Measurements from ENCODE around the gene ARHGEF10L.
A peak's percentile ranks its signal among the peaks of the same experiment; 100 is the strongest.

Gene ARHGEF10L

DNA sequence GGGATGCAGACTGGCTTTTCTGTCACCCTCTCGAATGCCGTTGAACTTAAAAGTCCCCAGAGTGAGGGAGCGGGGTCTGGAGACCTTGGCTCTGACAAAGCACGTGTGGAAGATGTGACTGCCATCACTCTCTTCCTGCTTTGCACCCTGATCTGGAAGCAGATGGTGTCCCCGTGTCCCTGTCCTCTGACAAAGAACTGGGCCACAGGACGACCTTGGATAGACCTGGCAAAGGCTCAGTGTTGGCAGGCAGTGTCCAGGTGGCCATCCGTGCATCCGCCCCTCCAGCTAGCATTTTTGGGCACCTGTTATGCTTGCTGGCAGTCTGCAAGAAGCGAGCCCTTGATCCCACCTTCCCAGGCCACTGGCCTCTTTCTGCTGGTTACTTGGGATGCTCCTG lies 27.4 kb downstream of the ARHGEF10L start:
- Histone ChIP-seq H3K4me1 (ENCODE audit: control insufficient read depth in 2 of 2, insufficient read depth in 2 of 2, low read length in 2 of 2) (peaks cover 40 to 51% of the 10 kb centered on the region in 2 donors), H3K27me3 (ENCODE audit: control insufficient read depth in 2 of 2, insufficient read depth in 2 of 2, low read length in 2 of 2) (no peaks in the 10 kb centered on the region), H3K27ac (ENCODE audit: low read depth in 2 of 2, low read length in 2 of 2) (no peak overlapping the region), H3K9ac (ENCODE audit: low read depth in 1 of 2, low read length in 2 of 2) (no peak overlapping the region), H3K4me3 (ENCODE audit: low read length in 2 of 2) (no peak overlapping the region), H3K36me3 (ENCODE audit: control insufficient read depth in 2 of 2, insufficient read depth in 2 of 2, low read length in 2 of 2) (no peaks in the 10 kb centered on the region), H3K9me3 (ENCODE audit: control insufficient read depth in 2 of 2, low read length in 2 of 2) (no peaks in the 10 kb centered on the region)

DNA sequence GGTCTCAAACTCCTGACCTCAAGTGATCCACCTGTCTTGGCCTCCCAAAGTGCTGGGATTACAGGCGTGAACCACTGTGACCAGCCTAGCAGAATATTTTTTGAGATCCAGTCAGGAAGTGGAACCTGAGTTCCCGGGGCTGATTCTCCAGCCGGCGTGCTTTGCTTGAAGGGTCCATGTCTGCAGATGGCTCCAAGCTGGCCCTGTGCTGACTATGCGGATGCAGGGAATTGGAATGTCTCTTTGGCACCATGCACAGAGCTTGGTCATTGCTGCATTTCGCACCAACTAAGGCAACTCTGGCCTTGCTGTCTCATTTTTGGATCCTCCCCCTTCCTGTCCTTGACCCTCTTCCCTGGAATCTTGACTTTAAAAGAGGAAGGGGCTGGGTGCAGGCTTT lies 28.1 kb downstream of the ARHGEF10L start:
- H3K9ac ChIP-seq (ENCODE audit: low read depth in 1 of 2, low read length in 2 of 2) = no peak overlapping the region
- peaks cover 45 to 58% of the 10 kb centered on the region in 2 donors for H3K4me1 ChIP-seq (ENCODE audit: control insufficient read depth in 2 of 2, insufficient read depth in 2 of 2, low read length in 2 of 2)
- H3K27ac ChIP-seq (ENCODE audit: low read depth in 2 of 2, low read length in 2 of 2) = peak overlapping the region; percentile 82 to 88
- no peaks in the 10 kb centered on the region for H3K9me3 ChIP-seq (ENCODE audit: control insufficient read depth in 2 of 2, low read length in 2 of 2)
- no peak overlapping the region for H3K4me3 ChIP-seq (ENCODE audit: low read length in 2 of 2)
- no peaks in the 10 kb centered on the region for H3K27me3 ChIP-seq (ENCODE audit: control insufficient read depth in 2 of 2, insufficient read depth in 2 of 2, low read length in 2 of 2)
- H3K36me3 ChIP-seq (ENCODE audit: control insufficient read depth in 2 of 2, insufficient read depth in 2 of 2, low read length in 2 of 2) = no peaks in the 10 kb centered on the region

- H3K36me3 ChIP-seq (ENCODE audit: control insufficient read depth in 2 of 2, insufficient read depth in 2 of 2, low read length in 2 of 2) = no peaks in the 10 kb centered on the region
- H3K4me3 ChIP-seq (ENCODE audit: low read length in 2 of 2) = no peak overlapping the region
- no peaks in the 10 kb centered on the region for H3K9me3 ChIP-seq (ENCODE audit: control insufficient read depth in 2 of 2, low read length in 2 of 2)
- no peaks in the 10 kb centered on the region for H3K27me3 ChIP-seq (ENCODE audit: control insufficient read depth in 2 of 2, insufficient read depth in 2 of 2, low read length in 2 of 2)
- peak overlapping the region; percentile 14 to 71 for H3K9ac ChIP-seq (ENCODE audit: low read depth in 1 of 2, low read length in 2 of 2)
- peaks cover 50 to 64% of the 10 kb centered on the region in 2 donors for H3K4me1 ChIP-seq (ENCODE audit: control insufficient read depth in 2 of 2, insufficient read depth in 2 of 2, low read length in 2 of 2)
- H3K27ac ChIP-seq (ENCODE audit: low read depth in 2 of 2, low read length in 2 of 2) = peak overlapping the region; percentile 82 to 88
Measured at GRCh38 chr1:17568014-17568900, 28.8 kb downstream of the ARHGEF10L start.

- Histone ChIP-seq H3K9me3 (ENCODE audit: control insufficient read depth in 2 of 2, low read length in 2 of 2) (no peaks in the 10 kb centered on the region), H3K4me1 (ENCODE audit: control insufficient read depth in 2 of 2, insufficient read depth in 2 of 2, low read length in 2 of 2) (peaks cover 51 to 67% of the 10 kb centered on the region in 2 donors), H3K36me3 (ENCODE audit: control insufficient read depth in 2 of 2, insufficient read depth in 2 of 2, low read length in 2 of 2) (no peaks in the 10 kb centered on the region), H3K27me3 (ENCODE audit: control insufficient read depth in 2 of 2, insufficient read depth in 2 of 2, low read length in 2 of 2) (no peaks in the 10 kb centered on the region), H3K27ac (ENCODE audit: low read depth in 2 of 2, low read length in 2 of 2) (peak overlapping the region; percentile 82 to 88), H3K9ac (ENCODE audit: low read depth in 1 of 2, low read length in 2 of 2) (peak overlapping the region; percentile 14 to 71), H3K4me3 (ENCODE audit: low read length in 2 of 2) (no peak overlapping the region)
Measured at GRCh38 chr1:17569200-17570139, 30.0 kb downstream of the ARHGEF10L start.

- H3K4me3 ChIP-seq (ENCODE audit: low read length in 2 of 2) = no peak overlapping the region
Measured at GRCh38 chr1:17570228-17570627, 30.7 kb downstream of the ARHGEF10L start.

DNA sequence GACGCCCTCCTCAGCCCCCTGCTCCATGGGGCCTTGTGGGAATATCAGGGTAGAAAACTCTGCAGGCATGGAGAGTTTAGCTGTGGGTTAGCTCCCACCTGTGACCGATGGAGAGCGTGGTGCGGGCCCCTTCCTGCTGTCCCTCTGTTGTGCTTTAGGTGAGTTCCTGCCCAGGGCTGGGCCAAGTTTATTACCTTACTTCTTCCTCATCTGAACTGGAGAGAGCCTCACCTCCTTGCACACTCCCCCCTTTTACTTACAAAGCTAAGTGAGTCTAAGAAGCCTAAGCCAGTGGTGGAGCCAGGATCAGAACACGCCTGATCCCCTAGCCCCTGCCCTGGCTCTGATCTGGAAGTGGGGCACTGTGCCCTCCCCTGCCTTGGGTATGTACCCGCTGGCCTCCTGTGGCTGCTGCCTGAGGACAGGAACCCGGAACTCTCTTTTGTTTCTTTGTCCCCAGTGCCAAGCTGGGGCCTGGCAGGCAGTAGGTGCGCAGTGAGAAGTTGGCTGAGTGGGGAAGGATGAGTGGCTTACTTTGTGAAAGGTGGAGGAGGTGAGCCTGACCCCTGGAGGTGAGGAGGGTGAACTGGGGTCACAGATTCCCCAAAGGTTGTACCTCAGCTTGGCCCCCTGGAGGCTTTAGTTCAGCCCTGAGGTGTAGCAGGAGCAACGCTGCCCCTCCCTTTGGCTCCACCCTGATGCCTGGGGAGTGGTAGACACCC lies 32.9 kb downstream of the ARHGEF10L start:
- H3K9ac ChIP-seq (ENCODE audit: low read depth in 1 of 2, low read length in 2 of 2) = peak overlapping the region; percentile 68 to 72
- H3K27me3 ChIP-seq (ENCODE audit: control insufficient read depth in 2 of 2, insufficient read depth in 2 of 2, low read length in 2 of 2) = no peaks in the 10 kb centered on the region
- peaks cover 55 to 70% of the 10 kb centered on the region in 2 donors for H3K4me1 ChIP-seq (ENCODE audit: control insufficient read depth in 2 of 2, insufficient read depth in 2 of 2, low read length in 2 of 2)
- H3K9me3 ChIP-seq (ENCODE audit: control insufficient read depth in 2 of 2, low read length in 2 of 2) = no peaks in the 10 kb centered on the region
- H3K4me3 ChIP-seq (ENCODE audit: low read length in 2 of 2) = peak overlapping the region; percentile 13 to 15
- H3K27ac ChIP-seq (ENCODE audit: low read depth in 2 of 2, low read length in 2 of 2) = peak overlapping the region; percentile 86 to 90
- no peaks in the 10 kb centered on the region for H3K36me3 ChIP-seq (ENCODE audit: control insufficient read depth in 2 of 2, insufficient read depth in 2 of 2, low read length in 2 of 2)

More at GRCh38 chr1:17570228-17570627, 30.7 kb downstream of the ARHGEF10L start:
- no peak overlapping the region for H3K9ac ChIP-seq (ENCODE audit: low read depth in 1 of 2, low read length in 2 of 2)
- peaks cover 47 to 67% of the 10 kb centered on the region in 2 donors for H3K4me1 ChIP-seq (ENCODE audit: control insufficient read depth in 2 of 2, insufficient read depth in 2 of 2, low read length in 2 of 2)
- no peaks in the 10 kb centered on the region for H3K36me3 ChIP-seq (ENCODE audit: control insufficient read depth in 2 of 2, insufficient read depth in 2 of 2, low read length in 2 of 2)
- no peaks in the 10 kb centered on the region for H3K27me3 ChIP-seq (ENCODE audit: control insufficient read depth in 2 of 2, insufficient read depth in 2 of 2, low read length in 2 of 2)
- H3K9me3 ChIP-seq (ENCODE audit: control insufficient read depth in 2 of 2, low read length in 2 of 2) = no peaks in the 10 kb centered on the region
- peak overlapping the region; percentile 82 to 88 for H3K27ac ChIP-seq (ENCODE audit: low read depth in 2 of 2, low read length in 2 of 2)

DNA sequence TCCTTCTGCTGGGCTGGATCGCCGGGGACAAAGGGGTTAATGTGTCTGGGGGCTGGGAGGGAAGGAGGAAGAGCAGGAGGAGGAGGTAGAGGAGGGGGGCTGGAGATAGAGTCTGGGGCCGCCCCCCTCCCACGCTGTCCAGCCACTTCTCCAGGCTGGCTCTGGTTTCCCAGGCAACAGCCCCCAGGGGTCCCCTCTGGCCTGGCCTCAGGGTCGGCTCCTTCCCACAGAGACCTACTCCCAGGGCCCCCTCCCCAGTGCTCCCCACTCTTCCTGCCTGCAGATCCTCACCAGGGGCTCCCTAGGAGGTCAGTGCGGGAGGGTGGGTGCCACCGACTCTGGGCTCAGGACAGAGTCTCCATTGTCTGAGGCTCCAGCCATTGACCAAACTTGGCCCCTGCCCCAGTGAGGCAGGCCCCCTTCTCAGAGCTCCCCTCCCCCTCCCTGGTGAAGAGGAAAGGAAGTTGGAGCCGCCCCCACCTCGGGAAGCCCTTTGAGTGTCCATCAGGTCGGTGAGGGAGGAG lies 34.1 kb downstream of the ARHGEF10L start:
- Histone ChIP-seq H3K9me3 (ENCODE audit: control insufficient read depth in 2 of 2, low read length in 2 of 2) (no peaks in the 10 kb centered on the region), H3K27me3 (ENCODE audit: control insufficient read depth in 2 of 2, insufficient read depth in 2 of 2, low read length in 2 of 2) (no peaks in the 10 kb centered on the region), H3K27ac (ENCODE audit: low read depth in 2 of 2, low read length in 2 of 2) (peak overlapping the region; percentile 86 to 90), H3K9ac (ENCODE audit: low read depth in 1 of 2, low read length in 2 of 2) (peak overlapping the region in 1 of 2 donors; percentile 68), H3K36me3 (ENCODE audit: control insufficient read depth in 2 of 2, insufficient read depth in 2 of 2, low read length in 2 of 2) (no peaks in the 10 kb centered on the region), H3K4me1 (ENCODE audit: control insufficient read depth in 2 of 2, insufficient read depth in 2 of 2, low read length in 2 of 2) (peaks cover 51 to 68% of the 10 kb centered on the region in 2 donors), H3K4me3 (ENCODE audit: low read length in 2 of 2) (no peak overlapping the region)

GRCh38 chr1:17574516-17574915 lies 35.0 kb downstream of the ARHGEF10L start:
- no peak overlapping the region for H3K4me3 ChIP-seq (ENCODE audit: low read length in 2 of 2)
- H3K27me3 ChIP-seq (ENCODE audit: control insufficient read depth in 2 of 2, insufficient read depth in 2 of 2, low read length in 2 of 2) = no peaks in the 10 kb centered on the region
- no peaks in the 10 kb centered on the region for H3K9me3 ChIP-seq (ENCODE audit: control insufficient read depth in 2 of 2, low read length in 2 of 2)
- H3K4me1 ChIP-seq (ENCODE audit: control insufficient read depth in 2 of 2, insufficient read depth in 2 of 2, low read length in 2 of 2) = peaks cover 44 to 62% of the 10 kb centered on the region in 2 donors
- peak overlapping the region in 1 of 2 donors; percentile 40 for H3K9ac ChIP-seq (ENCODE audit: low read depth in 1 of 2, low read length in 2 of 2)
- H3K36me3 ChIP-seq (ENCODE audit: control insufficient read depth in 2 of 2, insufficient read depth in 2 of 2, low read length in 2 of 2) = no peaks in the 10 kb centered on the region
- H3K27ac ChIP-seq (ENCODE audit: low read depth in 2 of 2, low read length in 2 of 2) = peak overlapping the region; percentile 58 to 86

DNA sequence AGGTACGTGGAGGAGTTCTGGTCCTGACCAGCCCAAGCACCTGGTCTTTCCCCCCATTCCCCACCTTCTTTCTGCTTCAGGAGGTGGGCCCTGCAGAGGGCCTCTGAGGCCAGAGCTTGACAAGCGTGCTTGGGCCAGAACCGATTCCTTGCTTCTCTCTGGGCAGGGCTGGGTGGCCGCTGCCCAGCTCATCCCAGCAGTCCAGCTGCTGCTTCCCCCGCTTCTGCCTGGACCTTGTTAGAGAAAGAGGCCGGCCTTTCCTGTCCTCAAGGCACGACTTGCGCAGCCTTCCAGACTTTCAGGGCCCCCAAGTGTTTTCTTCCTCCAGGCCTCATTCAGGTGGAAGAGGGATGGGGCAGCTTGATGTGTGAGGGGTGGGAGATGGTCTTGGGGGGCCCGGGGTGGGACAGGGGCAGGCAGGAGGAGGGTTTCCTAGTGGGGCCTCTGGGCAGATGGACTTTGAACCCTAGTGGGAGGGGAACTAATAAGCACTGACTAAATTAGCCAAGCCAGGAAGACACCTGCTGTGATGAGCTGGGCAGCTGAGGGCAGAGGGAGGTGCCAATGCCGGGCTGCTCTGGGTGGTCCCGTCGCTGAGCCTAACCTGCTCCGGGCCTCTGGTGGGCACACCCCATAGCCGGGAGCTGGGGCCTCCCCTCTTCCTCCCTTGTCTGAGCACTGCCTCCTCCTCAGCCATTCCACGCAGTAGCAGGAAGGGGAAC lies 36.5 kb downstream of the ARHGEF10L start:
- Histone ChIP-seq H3K36me3 (ENCODE audit: control insufficient read depth in 2 of 2, insufficient read depth in 2 of 2, low read length in 2 of 2) (peaks cover 0 to 2% of the 10 kb centered on the region in 2 donors), H3K27me3 (ENCODE audit: control insufficient read depth in 2 of 2, insufficient read depth in 2 of 2, low read length in 2 of 2) (no peaks in the 10 kb centered on the region), H3K9ac (ENCODE audit: low read depth in 1 of 2, low read length in 2 of 2) (peak overlapping the region in 1 of 2 donors; percentile 57), H3K27ac (ENCODE audit: low read depth in 2 of 2, low read length in 2 of 2) (peak overlapping the region; percentile 73 to 86), H3K4me3 (ENCODE audit: low read length in 2 of 2) (no peak overlapping the region), H3K9me3 (ENCODE audit: control insufficient read depth in 2 of 2, low read length in 2 of 2) (no peaks in the 10 kb centered on the region), H3K4me1 (ENCODE audit: control insufficient read depth in 2 of 2, insufficient read depth in 2 of 2, low read length in 2 of 2) (peaks cover 46 to 65% of the 10 kb centered on the region in 2 donors)

All from mucosa of rectum (tissue), 2 donors.